A549 (cell line): ENCODE results near the gene ROR2.

Source experiments
- CHD2 ChIP-seq: fragments of 150-350 bp; IDR thresholded peaks from 2 replicates; pipeline ENCODE4 v1.6.1; 2014; ENCODE audit warnings: low read length; ENCODE audit not compliant: partially characterized antibody
- CHD4 ChIP-seq: fragments of 200-600 bp; sonication (generic); IDR thresholded peaks from 2 replicates; pipeline ENCODE4 v1.6.1; 2016; ENCODE audit warnings: antibody characterized with exemption, mild to moderate bottlenecking, borderline replicate concordance
- CTCF ChIP-seq: fragments of >200 bp; sonication (Bioruptor Twin); formaldehyde crosslinking; IDR thresholded peaks from 3 replicates; pipeline ENCODE4 v1.5.1; 2016
- TF ChIP-seq, protein P1 (sequence below): fragments of 150-350 bp; IDR thresholded peaks from 2 replicates; pipeline ENCODE4 v1.6.1; 2014; ENCODE audit warnings: low read depth, mild to moderate bottlenecking, low read length
- TF ChIP-seq, protein P2 (sequence below): fragments of 200-600 bp; sonication (generic); IDR thresholded peaks from 2 replicates; pipeline ENCODE4 v1.6.1; 2016; ENCODE audit warnings: antibody characterized with exemption, mild to moderate bottlenecking, moderate library complexity

DNA sequence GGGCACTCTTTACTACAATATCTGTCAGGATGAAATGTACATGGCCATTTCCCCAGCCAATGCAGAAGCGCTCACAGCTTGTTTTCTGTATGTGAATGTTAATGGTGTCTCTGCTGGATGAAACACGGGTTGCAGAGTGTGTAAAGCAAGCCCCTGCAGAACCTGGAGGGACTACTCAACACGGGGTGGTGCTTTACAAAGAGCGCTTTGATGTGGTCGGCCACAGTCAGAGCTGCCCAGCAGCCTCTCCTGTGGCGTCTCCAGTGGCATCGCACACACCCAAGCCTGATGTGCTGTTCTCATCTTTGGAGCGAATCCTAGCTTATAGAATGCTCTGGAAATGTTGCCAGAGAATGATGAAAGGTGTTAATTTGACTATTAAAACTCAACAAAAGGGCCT is 363.7 kb downstream of the ROR2 start:
- TF ChIP-seq CTCF (no peak), CHD2 (no peak), CHD4 (no peak)
- TF ChIP-seq, protein P1, sequence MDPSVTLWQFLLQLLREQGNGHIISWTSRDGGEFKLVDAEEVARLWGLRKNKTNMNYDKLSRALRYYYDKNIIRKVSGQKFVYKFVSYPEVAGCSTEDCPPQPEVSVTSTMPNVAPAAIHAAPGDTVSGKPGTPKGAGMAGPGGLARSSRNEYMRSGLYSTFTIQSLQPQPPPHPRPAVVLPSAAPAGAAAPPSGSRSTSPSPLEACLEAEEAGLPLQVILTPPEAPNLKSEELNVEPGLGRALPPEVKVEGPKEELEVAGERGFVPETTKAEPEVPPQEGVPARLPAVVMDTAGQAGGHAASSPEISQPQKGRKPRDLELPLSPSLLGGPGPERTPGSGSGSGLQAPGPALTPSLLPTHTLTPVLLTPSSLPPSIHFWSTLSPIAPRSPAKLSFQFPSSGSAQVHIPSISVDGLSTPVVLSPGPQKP: no peak
- TF ChIP-seq, protein P2, sequence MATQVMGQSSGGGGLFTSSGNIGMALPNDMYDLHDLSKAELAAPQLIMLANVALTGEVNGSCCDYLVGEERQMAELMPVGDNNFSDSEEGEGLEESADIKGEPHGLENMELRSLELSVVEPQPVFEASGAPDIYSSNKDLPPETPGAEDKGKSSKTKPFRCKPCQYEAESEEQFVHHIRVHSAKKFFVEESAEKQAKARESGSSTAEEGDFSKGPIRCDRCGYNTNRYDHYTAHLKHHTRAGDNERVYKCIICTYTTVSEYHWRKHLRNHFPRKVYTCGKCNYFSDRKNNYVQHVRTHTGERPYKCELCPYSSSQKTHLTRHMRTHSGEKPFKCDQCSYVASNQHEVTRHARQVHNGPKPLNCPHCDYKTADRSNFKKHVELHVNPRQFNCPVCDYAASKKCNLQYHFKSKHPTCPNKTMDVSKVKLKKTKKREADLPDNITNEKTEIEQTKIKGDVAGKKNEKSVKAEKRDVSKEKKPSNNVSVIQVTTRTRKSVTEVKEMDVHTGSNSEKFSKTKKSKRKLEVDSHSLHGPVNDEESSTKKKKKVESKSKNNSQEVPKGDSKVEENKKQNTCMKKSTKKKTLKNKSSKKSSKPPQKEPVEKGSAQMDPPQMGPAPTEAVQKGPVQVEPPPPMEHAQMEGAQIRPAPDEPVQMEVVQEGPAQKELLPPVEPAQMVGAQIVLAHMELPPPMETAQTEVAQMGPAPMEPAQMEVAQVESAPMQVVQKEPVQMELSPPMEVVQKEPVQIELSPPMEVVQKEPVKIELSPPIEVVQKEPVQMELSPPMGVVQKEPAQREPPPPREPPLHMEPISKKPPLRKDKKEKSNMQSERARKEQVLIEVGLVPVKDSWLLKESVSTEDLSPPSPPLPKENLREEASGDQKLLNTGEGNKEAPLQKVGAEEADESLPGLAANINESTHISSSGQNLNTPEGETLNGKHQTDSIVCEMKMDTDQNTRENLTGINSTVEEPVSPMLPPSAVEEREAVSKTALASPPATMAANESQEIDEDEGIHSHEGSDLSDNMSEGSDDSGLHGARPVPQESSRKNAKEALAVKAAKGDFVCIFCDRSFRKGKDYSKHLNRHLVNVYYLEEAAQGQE: no peak
